ENCODE data around the gene OTOP2.
A peak's percentile ranks its signal among the peaks of the same experiment; 100 is the strongest.
"Not testable (repeated sequence)": the region's sequence is repeated elsewhere in the genome, so short reads cannot be mapped to it uniquely, and the experiment has no call there.

OTOP2 gene

DNA sequence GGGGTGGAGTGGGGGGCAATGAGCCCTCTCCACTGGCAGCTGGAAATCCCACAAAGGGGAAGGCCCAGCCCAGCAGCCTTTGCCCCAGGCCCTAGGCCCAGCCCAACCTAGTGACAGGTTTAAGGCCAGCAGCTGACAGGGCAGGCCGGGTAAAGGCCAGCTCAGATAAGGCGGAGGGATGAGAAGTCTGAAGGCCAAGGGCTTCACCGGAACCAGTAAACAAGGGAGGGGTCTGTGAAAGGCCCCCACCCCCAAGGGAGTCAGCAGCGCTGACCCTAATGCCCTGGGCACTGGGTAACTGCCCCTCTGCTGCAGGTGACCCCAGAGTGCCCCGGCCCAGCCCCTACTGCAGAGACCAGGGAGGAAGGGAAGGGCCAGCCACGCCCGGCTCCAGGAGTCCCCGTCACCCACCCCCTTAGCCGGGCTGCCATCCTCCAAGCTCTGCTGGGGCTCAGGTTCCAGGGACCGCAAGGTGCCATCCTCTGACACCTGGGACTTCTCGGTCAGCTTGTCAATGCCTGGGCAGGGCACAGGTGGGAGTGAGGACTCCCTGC, 29.1 kb downstream of the OTOP2 start:
- no peak for DNase-seq

GRCh38 chr17:74954115-74954514, 30.0 kb downstream of the OTOP2 start:
- DNase-seq = no peak

GRCh38 chr17:74954665-74955421, 30.8 kb downstream of the OTOP2 start:
- DNase-seq = no peak

- no peak for DNase-seq
Observed at GRCh38 chr17:74956093-74956492, 32.0 kb downstream of the OTOP2 start.

DNA sequence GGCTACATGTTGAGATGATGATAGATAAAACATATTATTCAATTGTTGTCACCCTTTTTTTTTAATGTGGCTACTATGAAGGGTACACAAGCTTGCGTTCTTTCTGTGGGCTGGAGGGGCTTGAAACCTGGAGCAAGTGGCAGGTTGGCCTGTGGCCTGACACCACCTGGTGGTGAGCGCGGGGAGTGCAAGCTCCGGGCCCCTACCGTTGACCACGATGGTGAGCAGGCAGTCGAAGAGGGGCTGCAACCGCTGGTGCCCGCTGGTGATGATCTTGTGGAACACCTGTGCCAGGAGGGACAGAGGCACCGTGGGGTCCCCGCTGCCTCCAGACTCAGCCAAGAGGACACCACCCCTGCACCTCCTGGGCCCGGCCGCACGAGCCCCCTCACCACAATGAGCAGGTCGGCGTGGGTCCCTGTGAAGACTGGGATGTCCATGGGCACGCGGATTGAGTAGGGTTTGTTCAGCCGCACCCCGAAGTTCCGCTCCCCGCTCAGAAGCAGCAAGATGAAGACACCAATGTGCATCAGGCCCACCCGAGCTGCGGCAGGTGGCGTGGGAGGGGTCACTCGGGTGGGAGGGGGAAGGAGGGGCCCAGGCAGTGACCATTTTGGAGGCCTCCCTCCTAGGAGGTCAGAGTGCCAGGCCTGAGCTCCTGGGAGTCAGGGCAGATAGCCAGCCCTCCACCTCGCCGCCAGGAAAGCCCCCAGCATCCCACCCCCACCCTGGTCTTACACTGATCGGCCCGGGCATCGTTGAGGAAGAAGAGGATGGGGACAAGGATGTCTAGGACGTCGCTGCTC, 34.1 kb downstream of the OTOP2 start:
- peak; percentile 54 to 85 (median 66) for DNase-seq

GRCh38 chr17:74959826-74960515, 35.9 kb downstream of the OTOP2 start:
- DNase-seq = no peak

- DNase-seq = peak in 1 of 4 experiments; percentile 25
Observed at GRCh38 chr17:74960570-74961342, 36.7 kb downstream of the OTOP2 start.

DNA sequence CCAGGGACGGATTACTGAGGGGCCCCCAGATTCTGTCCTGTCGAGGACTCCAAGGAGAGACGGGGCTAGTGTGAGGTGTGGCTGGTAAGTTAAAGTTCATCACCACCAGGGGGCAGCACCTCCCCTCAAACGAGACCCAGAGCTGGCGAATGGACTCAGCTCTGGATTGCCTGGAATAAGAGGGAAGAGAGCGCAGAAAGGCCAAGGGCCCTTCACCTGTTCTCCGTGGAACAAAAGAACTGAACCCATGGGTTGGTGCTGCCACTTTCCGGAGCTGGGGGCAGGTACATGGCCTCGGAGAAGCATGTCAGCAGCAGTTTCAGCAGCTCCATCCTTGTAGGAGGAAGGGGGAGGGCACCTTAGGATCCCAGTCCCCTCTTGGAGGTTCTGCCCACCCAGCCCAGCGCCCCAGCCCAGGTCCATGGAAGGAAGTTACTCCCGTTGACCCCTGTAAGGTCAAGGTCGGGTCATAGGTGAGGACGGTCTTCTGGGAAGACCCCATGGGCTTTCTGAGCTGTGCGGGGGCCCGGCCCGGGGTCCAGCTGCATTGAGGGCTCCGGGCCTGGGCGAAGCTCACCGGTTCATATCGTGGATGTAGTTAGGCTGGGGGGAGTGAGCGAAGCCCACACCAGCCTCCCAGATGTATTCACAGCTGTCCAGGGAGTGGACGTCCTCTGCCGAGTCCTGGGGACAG, 37.7 kb downstream of the OTOP2 start:
- peak; percentile 65 to 84 (median 74) for DNase-seq

- no peak for DNase-seq
Observed at GRCh38 chr17:74962622-74963394, 38.7 kb downstream of the OTOP2 start.

DNA sequence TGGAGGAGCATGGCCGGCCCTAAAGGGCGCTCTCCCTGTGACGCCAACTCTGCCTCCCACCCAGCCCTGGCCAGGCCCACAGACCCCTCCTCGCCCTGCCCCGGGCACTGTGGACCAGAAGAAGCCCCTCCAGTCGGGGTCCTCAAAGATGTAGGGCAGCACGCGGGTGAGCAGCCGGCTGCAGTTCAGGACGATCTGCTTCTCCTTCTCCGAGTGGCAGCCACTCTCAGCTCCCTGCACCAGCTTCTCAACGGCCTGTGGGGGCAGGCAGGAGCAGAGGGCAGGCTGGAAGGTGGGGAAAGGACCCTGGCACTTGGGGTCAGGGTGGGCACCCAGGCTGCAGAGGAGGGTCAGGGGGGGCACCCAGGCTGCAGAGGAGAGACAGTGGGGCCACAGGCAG, 39.6 kb downstream of the OTOP2 start:
- DNase-seq = no peak

- DNase-seq = no peak
Observed at GRCh38 chr17:74964246-74964761, 40.2 kb downstream of the OTOP2 start.

DNA sequence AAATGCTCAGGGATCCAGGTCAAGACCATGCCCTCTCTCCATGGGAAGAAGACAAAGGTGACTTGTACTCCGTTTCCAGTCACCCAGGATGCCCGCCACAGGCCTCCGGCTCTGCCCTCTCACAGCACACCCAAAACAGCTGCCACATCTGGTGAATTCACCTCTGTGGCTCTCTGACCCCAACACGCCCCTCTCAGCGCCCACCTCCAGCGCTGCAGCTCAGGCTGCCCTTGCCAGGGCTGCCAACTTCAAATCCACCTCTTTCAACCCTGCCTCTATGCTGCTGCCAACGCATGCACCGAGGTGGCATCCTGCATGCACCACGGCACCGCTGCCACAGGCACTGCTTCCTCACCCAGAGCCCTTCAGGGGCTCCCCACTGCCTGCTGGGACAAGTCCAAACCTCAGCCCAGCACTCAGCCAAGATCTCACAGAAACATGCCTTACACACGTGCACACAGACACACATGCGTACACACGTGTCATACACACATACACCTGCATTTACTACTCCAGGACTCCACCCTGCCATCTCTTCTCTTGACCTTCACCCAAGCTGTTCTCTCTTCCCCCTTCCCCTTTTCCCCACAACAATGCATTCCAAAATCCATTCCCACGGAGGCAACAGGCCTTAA, 41.0 kb downstream of the OTOP2 start:
- no peak for DNase-seq

GRCh38 chr17:74968361-74968780, 44.3 kb downstream of the OTOP2 start:
- DNase-seq = no peak

- DNase-seq = not testable (repeated sequence)
Observed at GRCh38 chr17:74969501-74969900, 45.4 kb downstream of the OTOP2 start.

DNA sequence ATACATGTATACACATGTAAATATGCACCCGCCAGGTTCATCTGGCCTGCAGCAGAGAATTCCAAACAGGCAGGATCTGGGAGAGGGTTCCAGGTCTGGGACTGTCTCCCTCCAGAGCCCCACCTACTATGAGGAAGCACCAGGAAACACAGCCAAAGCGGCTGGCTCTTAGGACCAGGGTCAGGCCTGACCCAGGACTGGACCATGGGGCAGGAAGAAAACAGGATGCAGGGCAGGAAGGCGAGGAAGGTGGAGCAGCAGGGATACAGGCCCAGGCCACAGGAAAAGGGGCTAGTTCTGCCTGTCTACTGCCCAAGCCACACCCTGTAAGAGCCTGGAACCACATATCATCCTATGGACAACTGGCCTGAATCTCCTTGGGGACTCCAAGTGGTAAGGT, 46.3 kb downstream of the OTOP2 start:
- DNase-seq = no peak

GRCh38 chr17:74971069-74971841, 47.2 kb downstream of the OTOP2 start:
- DNase-seq = no peak

DNA sequence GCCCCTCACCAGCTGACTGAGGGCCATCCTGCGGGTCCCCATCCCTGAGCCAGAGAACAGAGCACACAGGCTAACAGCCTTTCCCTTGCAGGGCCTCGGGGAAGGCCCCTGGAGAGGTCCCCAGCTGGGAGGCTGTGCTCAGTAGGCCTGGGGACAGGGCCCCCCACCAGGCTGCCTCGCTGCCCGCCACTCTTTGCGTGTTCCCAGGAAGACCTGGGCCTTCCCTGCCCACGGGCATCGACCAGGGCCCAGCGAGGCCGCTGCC, 47.7 kb downstream of the OTOP2 start:
- no peak for DNase-seq

- peak; percentile 64 to 69 (median 66) for DNase-seq
Observed at GRCh38 chr17:74972107-74972972, 48.3 kb downstream of the OTOP2 start, which contains the start of gene HID1. Gene HID1 (minus strand): TSS chr17:74972759. CDS start chr17:74972656, 103 bp downstream.

GRCh38 chr17:74972973-74973328, 48.9 kb downstream of the OTOP2 start:
- no peak for DNase-seq

Measured in activated CD4-positive, CD25-positive, alpha-beta regulatory T cell (primary cell).